LHCN-M2 (cell line): ENCODE results near the gene COL5A2. TPM values are rescaled to one million over a fixed set of nuclear protein-coding genes. Genes with fewer than 3 reads are reported as not detected.

Source experiments
- DNase-seq: peaks from one replicate; pipeline ENCODE4 v3.0.0-alpha.2; 2012; ENCODE audit warnings: low read depth
- total RNA-seq: library from RNA; depleted of rRNA; stranded (reverse); fragments of >200 nt; gene quantifications from 2 replicates; pipeline ENCODE4 v1.2.3, GENCODE V29; 2014; rRNA removed

The COL5A2 gene
- total RNA-seq, 1 experiment from 2014 or later = 187 TPM

- DNase-seq = peak; percentile 61
Observed at GRCh38 chr2:189002079-189002478, 177.5 kb downstream of the COL5A2 start.

- DNase-seq = no peak
Observed at GRCh38 chr2:189000221-189000620, 179.3 kb downstream of the COL5A2 start.

- DNase-seq = no peak
Observed at GRCh38 chr2:188997263-188997662, 182.3 kb downstream of the COL5A2 start.

- no peak for DNase-seq
Observed at GRCh38 chr2:188993247-188993646, 186.3 kb downstream of the COL5A2 start.

- no peak for DNase-seq
Observed at GRCh38 chr2:188986839-188987238, 192.7 kb downstream of the COL5A2 start.

- peak; percentile 95 for DNase-seq
Observed at GRCh38 chr2:188984680-188985079, 194.9 kb downstream of the COL5A2 start.

- DNase-seq = peak; percentile 60
Observed at GRCh38 chr2:188984065-188984491, 195.5 kb downstream of the COL5A2 start.

- peak; percentile 73 for DNase-seq
Observed at GRCh38 chr2:188983427-188984064, 196.0 kb downstream of the COL5A2 start.

Other genes starting within 250 kb of the COL5A2 start
- gene COL3A1, start 205.4 kb downstream of the COL5A2 start, total RNA-seq = 569 and 602 TPM in 2 replicates